Keratinocyte (primary cell): ENCODE data around the gene HNRNPA1. TPM values are rescaled to one million over a fixed set of nuclear protein-coding genes. Genes with fewer than 3 reads are reported as not detected.

Experiments
- DNase-seq: peaks from one replicate; pipeline ENCODE4 v3.0.0-alpha.2; 2011; ENCODE audit warnings: low read depth, missing footprints, low spot score
- FAIRE-seq: peaks from 2 replicates; lab custom pipeline; 2011; peaks lifted over from hg19 to GRCh38; lab: Jason Lieb, UNC
- H2AFZ ChIP-seq: 2 replicates; pipeline ENCODE4 v1.6.0; 2012; ENCODE audit warnings: low read length, control low read depth, inconsistent platforms; ENCODE audit not compliant: control insufficient read depth
- H3K27ac ChIP-seq: 2 replicates; pipeline ENCODE4 v1.5.1; 2011; ENCODE audit warnings: low read length; ENCODE audit not compliant: control insufficient read depth, insufficient read depth
- H3K27me3 ChIP-seq: 3 replicates; pipeline ENCODE4 v1.6.0; 2011; ENCODE audit warnings: low read length; ENCODE audit not compliant: control insufficient read depth, insufficient read depth; ENCODE audit errors: extremely low read depth
- H3K36me3 ChIP-seq, 2 experiments: 2 replicates in 1 of 2; 3 replicates in 1 of 2; pipeline ENCODE4 v1.5.1; 2011; ENCODE audit warnings: low read length in 2 of 2, mild to moderate bottlenecking in 1 of 2; ENCODE audit not compliant: control insufficient read depth in 2 of 2, insufficient read depth in 2 of 2; ENCODE audit errors: extremely low read depth in 1 of 2
- H3K4me1 ChIP-seq: 3 replicates; pipeline ENCODE4 v1.5.1; 2011; ENCODE audit warnings: low read length; ENCODE audit not compliant: control insufficient read depth, insufficient read depth; ENCODE audit errors: extremely low read depth
- H3K4me2 ChIP-seq: 3 replicates; pipeline ENCODE4 v1.6.0; 2011; ENCODE audit warnings: low read depth, low read length; ENCODE audit not compliant: control insufficient read depth, insufficient read depth; ENCODE audit errors: extremely low read depth
- H3K4me3 ChIP-seq, 3 experiments: fragments of 200-600 bp in 1 of 3; sonication (generic) in 1 of 3; 2 replicates in 2 of 3; 3 replicates in 1 of 3; pipeline ENCODE4 v1.5.1; 2011 to 2016; ENCODE audit warnings: low read length in 3 of 3, mild to moderate bottlenecking in 3 of 3, control low read depth in 2 of 3, inconsistent platforms in 1 of 3, low read depth in 1 of 3, mixed read lengths in 1 of 3, mixed run types in 1 of 3, moderate library complexity in 1 of 3; ENCODE audit not compliant: control insufficient read depth in 2 of 3, insufficient read depth in 2 of 3; ENCODE audit errors: extremely low read depth in 1 of 3
- H3K79me2 ChIP-seq: 2 replicates; pipeline ENCODE4 v1.6.0; 2012; ENCODE audit warnings: low read length; ENCODE audit not compliant: control insufficient read depth, insufficient read depth
- H3K9ac ChIP-seq: 3 replicates; pipeline ENCODE4 v1.6.0; 2011; ENCODE audit warnings: low read length; ENCODE audit not compliant: control insufficient read depth, insufficient read depth; ENCODE audit errors: extremely low read depth
- H3K9me1 ChIP-seq: 3 replicates; pipeline ENCODE4 v1.6.0; 2011; ENCODE audit warnings: low read length; ENCODE audit not compliant: control insufficient read depth, insufficient read depth; ENCODE audit errors: extremely low read depth
- H3K9me3 ChIP-seq: 2 replicates; pipeline ENCODE4 v1.5.1; 2012; ENCODE audit warnings: low read depth, low read length; ENCODE audit not compliant: control insufficient read depth
- H4K20me1 ChIP-seq: 3 replicates; pipeline ENCODE4 v1.6.0; 2011; ENCODE audit warnings: low read length; ENCODE audit not compliant: control insufficient read depth, insufficient read depth; ENCODE audit errors: extremely low read depth
- EZH2 ChIP-seq: IDR thresholded peaks from one replicate; pipeline ENCODE4 v1.6.1; 2012; ENCODE audit warnings: inconsistent platforms, mild to moderate bottlenecking, low read length, moderate library complexity
- dilution Hi-C: fragments of 300-500 bp; cut with MboI; formaldehyde crosslinking; loops from one replicate; pipeline ENCODE4 v1.7.0; 2020; ENCODE audit warnings: low sequenced_read_pairs; ENCODE audit not compliant: extremely low pct_ligation_motif_present
- polyA plus RNA-seq, 5 experiments: library from polyadenylated mRNA; depleted of rRNA in 3 of 5; stranded (reverse) in 3 of 5; stranded (forward) in 1 of 5; unstranded in 1 of 5; fragments of >200 nt; gene quantifications; 1 replicate in 1 of 5; 2 replicates in 3 of 5; 3 replicates in 1 of 5; pipeline versions ENCODE4 v1.2.1 to v1.2.3, GENCODE V29; 2011 to 2012; ENCODE audit warnings: missing spikeins in 2 of 5, low read depth in 1 of 5, low replicate concordance in 1 of 5
- TF ChIP-seq, protein P1 (sequence below), 3 experiments: IDR thresholded peaks in 1 of 3; conservative IDR thresholded peaks in 1 of 3; optimal IDR thresholded peaks in 1 of 3; 2 replicates in 2 of 3; 3 replicates in 1 of 3; pipeline versions ENCODE3 to v1.5.1; 2011; ENCODE audit warnings: low read length in 3 of 3, mild to moderate bottlenecking in 3 of 3, moderate library complexity in 2 of 3, control low read depth in 1 of 3, inconsistent platforms in 1 of 3; ENCODE audit not compliant: insufficient read depth in 2 of 3; ENCODE audit errors: extremely low read depth in 1 of 3

HNRNPA1 gene
- polyA plus RNA-seq, 1 donor (not counting 4 experiments of a cell fraction or from before 2014, with no cell fraction given): 583 TPM

DNA sequence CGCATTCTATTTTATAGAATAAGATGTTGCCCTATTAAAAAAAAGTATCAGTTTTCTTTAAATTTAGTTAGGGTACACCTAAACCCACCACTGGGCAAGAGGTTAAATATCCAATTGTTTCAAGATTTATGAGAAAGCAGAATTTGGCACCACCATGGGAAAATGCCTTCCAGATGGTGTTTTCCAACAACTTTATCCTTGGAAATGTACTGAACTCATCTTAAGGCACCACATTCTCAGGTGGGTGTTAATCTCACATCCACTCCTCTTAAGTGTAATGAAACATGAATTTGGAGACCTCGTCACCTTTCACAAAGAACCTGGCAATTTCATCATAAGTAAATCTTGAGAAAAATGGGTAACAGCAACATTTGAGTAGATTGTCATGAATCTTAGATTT lies 13.7 kb upstream of the HNRNPA1 start:
- H3K36me3 ChIP-seq: no peaks in the 10 kb centered on the region
- no peaks in the 10 kb centered on the region for H3K27me3 ChIP-seq
- H3K9me3 ChIP-seq: no peaks in the 10 kb centered on the region
- no peaks in the 10 kb centered on the region for H4K20me1 ChIP-seq
- H3K27ac ChIP-seq: no peak overlapping the region
- FAIRE-seq (no peak), DNase-seq (no peak)
- H3K4me2 ChIP-seq: no peak overlapping the region
- peaks cover 11% of the 10 kb centered on the region for H3K4me1 ChIP-seq
- TF ChIP-seq EZH2: no peak
- TF ChIP-seq, protein P1, sequence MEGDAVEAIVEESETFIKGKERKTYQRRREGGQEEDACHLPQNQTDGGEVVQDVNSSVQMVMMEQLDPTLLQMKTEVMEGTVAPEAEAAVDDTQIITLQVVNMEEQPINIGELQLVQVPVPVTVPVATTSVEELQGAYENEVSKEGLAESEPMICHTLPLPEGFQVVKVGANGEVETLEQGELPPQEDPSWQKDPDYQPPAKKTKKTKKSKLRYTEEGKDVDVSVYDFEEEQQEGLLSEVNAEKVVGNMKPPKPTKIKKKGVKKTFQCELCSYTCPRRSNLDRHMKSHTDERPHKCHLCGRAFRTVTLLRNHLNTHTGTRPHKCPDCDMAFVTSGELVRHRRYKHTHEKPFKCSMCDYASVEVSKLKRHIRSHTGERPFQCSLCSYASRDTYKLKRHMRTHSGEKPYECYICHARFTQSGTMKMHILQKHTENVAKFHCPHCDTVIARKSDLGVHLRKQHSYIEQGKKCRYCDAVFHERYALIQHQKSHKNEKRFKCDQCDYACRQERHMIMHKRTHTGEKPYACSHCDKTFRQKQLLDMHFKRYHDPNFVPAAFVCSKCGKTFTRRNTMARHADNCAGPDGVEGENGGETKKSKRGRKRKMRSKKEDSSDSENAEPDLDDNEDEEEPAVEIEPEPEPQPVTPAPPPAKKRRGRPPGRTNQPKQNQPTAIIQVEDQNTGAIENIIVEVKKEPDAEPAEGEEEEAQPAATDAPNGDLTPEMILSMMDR (optimal IDR thresholded peaks at IDR 0.05 in 1 of 3, IDR thresholded peaks at IDR 0.05 in 1 of 3, conservative IDR thresholded peaks at IDR 0.05 in 1 of 3; ENCODE audit: extremely low read depth in 1 of 3, insufficient read depth in 2 of 3, low read length in 3 of 3): no peak
- no peak overlapping the region for H2AFZ ChIP-seq
- no peaks in the 10 kb centered on the region for H3K9me1 ChIP-seq
- peaks cover 7% of the 10 kb centered on the region for H3K79me2 ChIP-seq
- no peak overlapping the region for H3K4me3 ChIP-seq
- no peak overlapping the region for H3K9ac ChIP-seq
- dilution Hi-C loops: no loop called here

DNA sequence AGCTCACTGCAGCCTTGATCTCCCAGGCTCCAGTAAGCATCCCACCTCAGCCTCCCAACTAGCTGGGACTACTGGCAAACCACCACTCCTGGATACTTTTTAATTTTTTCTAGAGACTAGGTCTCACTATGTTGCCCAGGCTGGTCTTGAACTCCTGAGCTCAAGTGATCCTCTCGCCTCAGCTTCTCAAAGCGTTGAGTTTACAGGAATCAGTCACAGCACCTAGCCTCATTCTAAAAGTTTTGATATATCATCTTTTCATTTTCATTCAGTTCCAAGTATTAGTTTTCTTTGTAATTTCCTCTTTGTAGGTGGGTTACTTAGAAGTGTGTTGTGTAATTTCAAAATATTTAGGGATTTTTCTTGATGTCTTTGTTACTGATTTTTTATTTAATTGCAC lies 10.2 kb upstream of the HNRNPA1 start:
- DNase-seq: no peak
- Histone ChIP-seq H3K9me3 (no peaks in the 10 kb centered on the region), H3K79me2 (peaks cover 17% of the 10 kb centered on the region), H3K36me3 (peaks cover 2 to 7% of the 10 kb centered on the region in 2 experiments), H3K4me1 (no peaks in the 10 kb centered on the region), H4K20me1 (no peaks in the 10 kb centered on the region), H3K4me2 (no peak overlapping the region), H3K9ac (no peak overlapping the region), H3K4me3 (no peak overlapping the region), H2AFZ (no peak overlapping the region), H3K27ac (no peak overlapping the region), H3K9me1 (no peaks in the 10 kb centered on the region), H3K27me3 (no peaks in the 10 kb centered on the region)
- dilution Hi-C loops: no loop called here
- no peak for FAIRE-seq
- TF ChIP-seq EZH2: no peak
- TF ChIP-seq, protein P1 (optimal IDR thresholded peaks at IDR 0.05 in 1 of 3, IDR thresholded peaks at IDR 0.05 in 1 of 3, conservative IDR thresholded peaks at IDR 0.05 in 1 of 3; ENCODE audit: extremely low read depth in 1 of 3, insufficient read depth in 2 of 3, low read length in 3 of 3): no peak
